ENCODE results near the gene JMJD1C.

The JMJD1C gene

GRCh38 chr10:63457594-63457993 lies 8.2 kb downstream of the JMJD1C start:
- H3K27ac ChIP-seq (ENCODE audit: low read depth, low read length): no peak overlapping the region
- no peaks in the 10 kb centered on the region for H4K20me1 ChIP-seq (ENCODE audit: control insufficient read depth, insufficient read depth, low read depth, low read length)
- H3K36me3 ChIP-seq (ENCODE audit: control insufficient read depth, low read length): no peaks in the 10 kb centered on the region
- no peaks in the 10 kb centered on the region for H3K4me1 ChIP-seq (ENCODE audit: control insufficient read depth, low read length)
- H3K4me2 ChIP-seq (ENCODE audit: low read length): no peak overlapping the region
- H3K79me2 ChIP-seq (ENCODE audit: control insufficient read depth, low read length): peaks cover 30% of the 10 kb centered on the region
- no peaks in the 10 kb centered on the region for H3F3A ChIP-seq (ENCODE audit: control insufficient read depth, insufficient read depth)
- H3K4me3 ChIP-seq (ENCODE audit: low read length): no peak overlapping the region
- H3K9me2 ChIP-seq (replicated peaks; ENCODE audit: control insufficient read depth, low read length): no peaks in the 10 kb centered on the region
- no peaks in the 10 kb centered on the region for H3K9me3 ChIP-seq (ENCODE audit: control insufficient read depth, insufficient read depth, low read length)
- TF ChIP-seq CTCF (IDR thresholded peaks at IDR 0.05; ENCODE audit: low read depth, low read length, poor library complexity, severe bottlenecking) (no peak), EZH2phosphoT487 (IDR thresholded peaks at IDR 0.05; ENCODE audit: borderline replicate concordance, low read length) (no peak)
- no peaks in the 10 kb centered on the region for H3K27me3 ChIP-seq (ENCODE audit: control insufficient read depth, low read length)

- Histone ChIP-seq H3K79me2 (ENCODE audit: control insufficient read depth, low read length) (peaks cover 27% of the 10 kb centered on the region), H3K4me1 (ENCODE audit: control insufficient read depth, low read length) (no peaks in the 10 kb centered on the region), H4K20me1 (ENCODE audit: control insufficient read depth, insufficient read depth, low read depth, low read length) (no peaks in the 10 kb centered on the region), H3K9me3 (ENCODE audit: control insufficient read depth, insufficient read depth, low read length) (no peaks in the 10 kb centered on the region), H3K36me3 (ENCODE audit: control insufficient read depth, low read length) (no peaks in the 10 kb centered on the region), H3K4me2 (ENCODE audit: low read length) (no peak overlapping the region), H3K27ac (ENCODE audit: low read depth, low read length) (no peak overlapping the region), H3K27me3 (ENCODE audit: control insufficient read depth, low read length) (no peaks in the 10 kb centered on the region), H3K9me2 (replicated peaks; ENCODE audit: control insufficient read depth, low read length) (no peaks in the 10 kb centered on the region), H3F3A (ENCODE audit: control insufficient read depth, insufficient read depth) (no peaks in the 10 kb centered on the region), H3K4me3 (ENCODE audit: low read length) (no peak overlapping the region)
- no peak for TF ChIP-seq EZH2phosphoT487 (IDR thresholded peaks at IDR 0.05; ENCODE audit: borderline replicate concordance, low read length)
Measured at GRCh38 chr10:63456437-63457210, 9.2 kb downstream of the JMJD1C start.

- no peaks in the 10 kb centered on the region for H3K27me3 ChIP-seq (ENCODE audit: control insufficient read depth, low read length)
- H3F3A ChIP-seq (ENCODE audit: control insufficient read depth, insufficient read depth): no peaks in the 10 kb centered on the region
- no peaks in the 10 kb centered on the region for H4K20me1 ChIP-seq (ENCODE audit: control insufficient read depth, insufficient read depth, low read depth, low read length)
- TF ChIP-seq EZH2phosphoT487 (IDR thresholded peaks at IDR 0.05; ENCODE audit: borderline replicate concordance, low read length): no peak
- no peak for TF ChIP-seq CTCF (IDR thresholded peaks at IDR 0.05; ENCODE audit: low read depth, low read length, poor library complexity, severe bottlenecking)
- H3K4me3 ChIP-seq (ENCODE audit: low read length): no peak overlapping the region
- H3K36me3 ChIP-seq (ENCODE audit: control insufficient read depth, low read length): no peaks in the 10 kb centered on the region
- H3K79me2 ChIP-seq (ENCODE audit: control insufficient read depth, low read length): peaks cover 29% of the 10 kb centered on the region
- H3K27ac ChIP-seq (ENCODE audit: low read depth, low read length): no peak overlapping the region
- no peaks in the 10 kb centered on the region for H3K9me2 ChIP-seq (replicated peaks; ENCODE audit: control insufficient read depth, low read length)
- H3K4me1 ChIP-seq (ENCODE audit: control insufficient read depth, low read length): no peaks in the 10 kb centered on the region
- no peak overlapping the region for H3K4me2 ChIP-seq (ENCODE audit: low read length)
- H3K9me3 ChIP-seq (ENCODE audit: control insufficient read depth, insufficient read depth, low read length): no peaks in the 10 kb centered on the region
Measured at GRCh38 chr10:63455507-63455906, 10.3 kb downstream of the JMJD1C start.

- H3K4me2 ChIP-seq (ENCODE audit: low read length): no peak overlapping the region
- H3K4me1 ChIP-seq (ENCODE audit: control insufficient read depth, low read length): peaks cover 4% of the 10 kb centered on the region
- H3K4me3 ChIP-seq (ENCODE audit: low read length): no peak overlapping the region
- no peaks in the 10 kb centered on the region for H3K36me3 ChIP-seq (ENCODE audit: control insufficient read depth, low read length)
- no peaks in the 10 kb centered on the region for H3K27me3 ChIP-seq (ENCODE audit: control insufficient read depth, low read length)
- peaks cover 29% of the 10 kb centered on the region for H3K79me2 ChIP-seq (ENCODE audit: control insufficient read depth, low read length)
- no peaks in the 10 kb centered on the region for H4K20me1 ChIP-seq (ENCODE audit: control insufficient read depth, insufficient read depth, low read depth, low read length)
- TF ChIP-seq CTCF (IDR thresholded peaks at IDR 0.05; ENCODE audit: low read depth, low read length, poor library complexity, severe bottlenecking): no peak
- no peak for TF ChIP-seq EZH2phosphoT487 (IDR thresholded peaks at IDR 0.05; ENCODE audit: borderline replicate concordance, low read length)
- no peaks in the 10 kb centered on the region for H3K9me2 ChIP-seq (replicated peaks; ENCODE audit: control insufficient read depth, low read length)
- no peaks in the 10 kb centered on the region for H3K9me3 ChIP-seq (ENCODE audit: control insufficient read depth, insufficient read depth, low read length)
- H3K27ac ChIP-seq (ENCODE audit: low read depth, low read length): no peak overlapping the region
- H3F3A ChIP-seq (ENCODE audit: control insufficient read depth, insufficient read depth): no peaks in the 10 kb centered on the region
Measured at GRCh38 chr10:63454631-63455030, 11.1 kb downstream of the JMJD1C start.
